Activated naive CD4-positive, alpha-beta T cell treated with anti-CD3 and anti-CD28 coated beads for 36 hours (primary cell): ENCODE measurements around the gene IGSF8. TPM values are rescaled to one million over a fixed set of nuclear protein-coding genes. Genes with fewer than 3 reads are reported as not detected.

Experiments used
- total RNA-seq, 2 experiments: library from RNA; stranded (reverse); gene quantifications; one replicate each; pipeline ENCODE4 v1.2.3, GENCODE V29; 2021

The IGSF8 gene
- total RNA-seq, 2 experiments from 2014 or later, result 22.2 to 24.7 TPM

Other genes with a start within 250 kb of the IGSF8 start
- gene VSIG8, start 236.0 kb downstream of the IGSF8 start, total RNA-seq, result not detected
- gene CFAP45, start 198.5 kb downstream of the IGSF8 start, total RNA-seq, result 1 to 10 TPM; 2.1 to 2.6 TPM
- gene TAGLN2, start 173.1 kb downstream of the IGSF8 start, total RNA-seq, result 100 to 1,000 TPM; 453 to 454 TPM
- gene IGSF9, start 153.0 kb downstream of the IGSF8 start, total RNA-seq, result not detected
- gene SLAMF9, start 144.4 kb downstream of the IGSF8 start, total RNA-seq, result not detected
- 1 to 10 TPM; 2.6 TPM for gene PIGM, start 66.6 kb downstream of the IGSF8 start, total RNA-seq
- gene KCNJ10, start 28.5 kb downstream of the IGSF8 start, total RNA-seq, result not detected
- gene KCNJ9, start 17.1 kb downstream of the IGSF8 start, total RNA-seq, result not detected
- not detected for gene ATP1A2, start 17.1 kb upstream of the IGSF8 start, total RNA-seq
- not detected for gene ATP1A4, start 53.0 kb upstream of the IGSF8 start, total RNA-seq
- gene CASQ1, start 92.0 kb upstream of the IGSF8 start, total RNA-seq, result not detected
- 10 to 100 TPM; 34.3 to 42.0 TPM for gene PEA15, start 106.8 kb upstream of the IGSF8 start, total RNA-seq
- 100 to 1,000 TPM; 218 to 226 TPM for gene DCAF8, start 163.9 kb upstream of the IGSF8 start, total RNA-seq
- 10 to 100 TPM; 58.3 to 65.4 TPM for gene PEX19, start 186.5 kb upstream of the IGSF8 start, total RNA-seq
- gene COPA, start 244.6 kb upstream of the IGSF8 start, total RNA-seq, result 100 to 1,000 TPM in 1 of 2 experiments, 10 to 100 TPM in 1; 97.8 to 101 TPM
- 10 to 100 TPM; 27.4 to 29.4 TPM for gene NCSTN, start 244.8 kb upstream of the IGSF8 start, total RNA-seq